Superior temporal gyrus (tissue), 1 donor: Measurements from ENCODE around the gene CYB5R3.
"Not testable (repeated sequence)": the region's sequence is repeated elsewhere in the genome, so short reads cannot be mapped to it uniquely, and the experiment has no call there.

ENCODE experiments used
- DNase-seq: peaks from one replicate; pipeline ENCODE4 v3.0.0-alpha.2; 2016; ENCODE audit errors: extremely low spot score

The CYB5R3 gene

GRCh38 chr22:42678894-42679293 lies 29.7 kb upstream of the CYB5R3 start:
- DNase-seq, result no peak

GRCh38 chr22:42677936-42678335 lies 28.7 kb upstream of the CYB5R3 start:
- not testable (repeated sequence) for DNase-seq

GRCh38 chr22:42676059-42676607 lies 26.9 kb upstream of the CYB5R3 start:
- no peak for DNase-seq

GRCh38 chr22:42673898-42674401 lies 24.8 kb upstream of the CYB5R3 start:
- no peak for DNase-seq

GRCh38 chr22:42673071-42673470 lies 23.9 kb upstream of the CYB5R3 start:
- not testable (repeated sequence) for DNase-seq

- no peak for DNase-seq
These were observed 21.9 kb upstream of the CYB5R3 start for GRCh38 chr22:42670921-42671709.

- no peak for DNase-seq
These were observed 20.9 kb upstream of the CYB5R3 start for GRCh38 chr22:42670046-42670445.

- DNase-seq, result not testable (repeated sequence)
These were observed 17.2 kb upstream of the CYB5R3 start for GRCh38 chr22:42666393-42666792.

- no peak for DNase-seq
These were observed 16.0 kb upstream of the CYB5R3 start for GRCh38 chr22:42664976-42665831.

- DNase-seq, result peak; percentile 80
These were observed 13.0 kb upstream of the CYB5R3 start for GRCh38 chr22:42661985-42662831.

- no peak for DNase-seq
These were observed 7.4 kb upstream of the CYB5R3 start for GRCh38 chr22:42656578-42656977.

- DNase-seq, result no peak
These were observed 6.5 kb upstream of the CYB5R3 start for GRCh38 chr22:42655693-42656092.

- no peak for DNase-seq
These were observed 5.4 kb upstream of the CYB5R3 start for GRCh38 chr22:42654436-42655073.

GRCh38 chr22:42653999-42654398 lies 4.8 kb upstream of the CYB5R3 start:
- DNase-seq, result no peak

GRCh38 chr22:42651134-42651533 lies 1.9 kb upstream of the CYB5R3 start:
- DNase-seq, result no peak

GRCh38 chr22:42648368-42649245 lies 585 bp downstream of the CYB5R3 start:
- no peak for DNase-seq

- DNase-seq, result no peak
These were observed 1.2 kb downstream of the CYB5R3 start for GRCh38 chr22:42648017-42648367.

- DNase-seq, result no peak
These were observed 2.3 kb downstream of the CYB5R3 start for GRCh38 chr22:42646569-42647525.
